CD4-positive, alpha-beta T cell treated with Interleukin-10 for 1 hour (primary cell): ENCODE measurements around the gene CLPTM1L.
"Not testable (repeated sequence)": the region's sequence is repeated elsewhere in the genome, so short reads cannot be mapped to it uniquely, and the experiment has no call there.

Experiments
- DNase-seq: peaks from one replicate; pipeline ENCODE4 v3.0.0-alpha.2; 2020

CLPTM1L gene

GRCh38 chr5:1359031-1359645 lies 14.2 kb upstream of the CLPTM1L start:
- no peak for DNase-seq

DNA sequence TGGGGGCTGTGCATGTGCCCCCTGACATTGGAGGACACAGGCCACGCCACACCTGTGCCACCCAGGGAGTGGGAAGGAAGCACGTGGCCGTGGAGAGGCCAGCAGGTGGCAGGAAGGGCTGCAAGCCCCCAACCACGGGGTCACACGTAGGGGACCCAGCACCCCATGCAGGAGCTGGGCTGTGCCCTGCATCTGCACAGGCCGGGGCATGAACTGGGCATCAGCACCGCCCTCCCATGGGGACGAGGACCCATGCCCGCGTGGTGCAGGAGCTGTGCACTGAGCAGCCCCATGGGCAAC lies 13.8 kb upstream of the CLPTM1L start:
- DNase-seq, result no peak

GRCh38 chr5:1357946-1358725 lies 13.2 kb upstream of the CLPTM1L start:
- no peak for DNase-seq

GRCh38 chr5:1356873-1357787 lies 12.2 kb upstream of the CLPTM1L start:
- DNase-seq, result no peak

DNA sequence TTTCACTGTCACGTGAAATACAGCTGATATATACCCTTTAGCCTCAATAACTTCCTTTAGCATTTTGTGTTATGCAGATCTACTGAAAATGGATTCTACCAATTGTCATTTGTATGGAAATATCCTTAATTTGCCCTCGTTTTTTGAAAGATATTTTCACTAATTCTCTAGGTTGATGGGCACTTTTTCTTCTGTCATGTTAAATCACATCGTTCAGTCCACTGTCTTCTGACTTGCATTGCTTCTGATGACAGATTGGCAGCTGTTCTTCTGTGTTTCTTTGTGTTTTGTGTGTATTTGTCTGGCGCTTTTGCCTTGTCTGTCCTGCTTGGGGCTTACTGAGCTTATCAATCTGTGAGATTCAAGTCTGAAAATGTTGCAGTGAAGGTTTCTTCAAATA lies 9.7 kb upstream of the CLPTM1L start:
- DNase-seq, result no peak

GRCh38 chr5:1352231-1353219 lies 7.6 kb upstream of the CLPTM1L start:
- DNase-seq, result no peak

DNA sequence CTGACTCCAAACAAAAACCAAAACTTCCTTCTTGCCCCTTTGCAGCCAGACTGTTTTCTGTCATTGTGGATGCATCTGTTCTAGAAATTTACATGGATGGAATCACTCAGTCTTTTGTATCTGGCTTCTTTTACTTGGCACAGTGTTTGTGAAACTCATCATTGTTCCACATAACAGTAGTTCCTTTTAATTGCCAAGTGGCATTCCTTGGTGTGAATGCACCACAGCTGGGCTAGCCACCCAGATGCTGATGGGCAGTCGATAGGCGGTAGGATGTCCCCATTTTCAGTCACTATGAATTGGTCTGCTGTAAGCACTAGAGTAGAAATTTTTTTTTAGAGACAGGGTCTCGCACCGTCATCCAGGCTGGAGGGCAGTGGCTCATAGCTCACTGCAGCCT lies 6.3 kb upstream of the CLPTM1L start:
- DNase-seq, result no peak

- DNase-seq, result no peak
Observed at GRCh38 chr5:1349246-1349645, 4.3 kb upstream of the CLPTM1L start.

GRCh38 chr5:1348986-1349245 lies 4.0 kb upstream of the CLPTM1L start:
- DNase-seq, result no peak

- DNase-seq, result no peak
Observed at GRCh38 chr5:1347571-1347970, 2.7 kb upstream of the CLPTM1L start.

GRCh38 chr5:1346627-1347440 lies 1.9 kb upstream of the CLPTM1L start:
- DNase-seq, result no peak

DNA sequence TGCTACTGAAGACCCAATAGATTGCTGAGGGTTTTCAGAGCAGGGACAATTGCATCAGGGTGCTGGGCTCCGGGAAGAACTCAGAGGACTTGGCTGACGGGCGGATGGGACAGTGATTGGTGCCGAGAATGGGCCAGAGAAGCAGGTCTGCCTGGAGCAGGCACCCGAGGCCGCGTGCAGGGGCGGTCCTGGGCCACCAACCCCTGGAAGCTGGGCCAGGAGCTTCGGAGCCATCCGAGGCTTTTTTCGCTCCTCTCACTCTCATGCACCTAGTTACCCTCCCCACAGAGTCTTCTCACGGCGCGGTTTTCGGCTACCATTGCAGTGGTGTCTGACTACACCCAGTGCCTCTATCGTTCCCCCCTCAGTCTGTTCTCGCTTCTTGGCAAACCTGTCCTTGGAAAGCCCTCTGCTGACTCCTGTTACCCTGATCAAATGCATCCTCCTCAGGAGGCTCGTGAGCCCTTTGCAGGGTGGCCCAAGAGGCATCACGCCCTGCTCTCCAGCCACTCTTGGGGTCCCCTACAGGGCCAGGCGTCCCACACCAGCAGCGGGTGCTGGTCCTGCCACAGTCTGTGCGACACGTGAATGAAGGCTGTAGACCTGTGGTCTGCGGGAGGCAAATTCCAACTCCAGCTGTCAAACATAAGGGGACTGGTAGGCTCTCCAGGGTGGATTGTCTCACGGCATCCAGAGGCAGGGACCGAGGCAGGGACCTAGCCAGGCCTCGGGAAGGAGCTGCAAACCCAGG lies 1.2 kb upstream of the CLPTM1L start:
- no peak for DNase-seq

DNA sequence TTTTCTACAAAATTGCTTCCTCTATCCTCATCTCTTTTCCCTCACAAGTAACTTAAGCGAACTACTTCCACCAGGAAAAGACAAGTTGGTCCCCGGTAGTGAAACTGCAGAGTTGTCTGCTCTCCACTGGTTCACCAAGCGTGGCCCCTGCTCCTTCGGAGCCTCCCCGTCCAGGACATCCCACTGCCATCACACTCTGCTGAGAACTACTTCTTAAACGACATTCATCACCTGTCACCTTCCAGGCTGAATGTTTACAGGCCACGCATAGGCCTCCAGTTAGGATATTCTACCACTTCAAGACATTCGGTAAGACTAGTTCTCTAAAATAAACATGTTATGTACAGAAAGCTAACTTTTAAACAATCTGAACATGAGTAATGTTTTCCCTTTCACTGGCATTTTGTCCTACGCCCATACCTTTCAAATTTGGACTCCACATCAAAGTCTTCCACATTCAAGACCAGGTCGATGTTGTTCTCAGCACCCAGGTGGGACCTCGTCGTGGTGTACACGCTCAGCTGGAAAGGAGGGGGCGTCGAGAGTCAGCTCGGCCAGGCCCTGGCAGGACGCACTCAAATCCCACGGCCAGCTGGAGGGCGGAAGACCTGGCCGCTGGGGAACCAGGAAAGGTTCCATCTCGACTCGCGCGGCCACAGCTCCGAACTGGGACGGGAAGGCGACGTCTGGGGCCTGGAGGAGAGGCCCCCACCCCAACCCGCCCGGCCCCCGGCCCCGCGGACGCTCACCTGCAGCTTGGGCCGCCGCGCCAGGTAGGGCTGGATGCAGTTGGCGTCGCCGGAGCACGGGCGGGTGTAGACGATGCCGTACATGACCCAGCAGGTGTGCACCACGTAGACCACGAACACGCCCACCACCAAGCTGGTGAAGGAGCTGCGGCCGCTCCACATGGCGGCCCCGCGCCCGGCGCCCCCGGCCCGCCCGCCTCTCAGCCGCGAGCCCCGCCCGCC lies 683 bp downstream of the CLPTM1L start:
- no peak for DNase-seq

DNA sequence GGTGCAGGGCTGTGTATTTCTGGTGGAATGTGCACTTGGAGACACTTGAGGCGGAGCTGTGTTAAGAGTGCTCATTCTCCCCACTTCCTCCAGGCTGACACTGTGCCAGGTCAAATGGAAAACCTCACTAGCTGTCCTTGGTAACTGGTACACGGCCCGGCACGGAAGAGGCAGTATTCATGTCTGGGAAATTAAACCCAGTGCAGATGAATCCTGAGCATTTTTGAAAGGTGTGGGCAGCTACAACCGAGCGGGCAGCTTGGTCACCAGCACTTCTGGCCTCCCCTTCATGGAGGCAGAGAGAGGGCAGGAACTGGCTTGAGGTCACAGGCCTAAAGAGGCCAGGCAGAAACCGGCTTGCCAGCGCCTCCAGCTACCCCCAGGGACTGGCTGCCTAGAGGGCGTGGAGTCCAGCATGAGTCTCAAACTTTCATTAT lies 1.6 kb downstream of the CLPTM1L start:
- no peak for DNase-seq

DNA sequence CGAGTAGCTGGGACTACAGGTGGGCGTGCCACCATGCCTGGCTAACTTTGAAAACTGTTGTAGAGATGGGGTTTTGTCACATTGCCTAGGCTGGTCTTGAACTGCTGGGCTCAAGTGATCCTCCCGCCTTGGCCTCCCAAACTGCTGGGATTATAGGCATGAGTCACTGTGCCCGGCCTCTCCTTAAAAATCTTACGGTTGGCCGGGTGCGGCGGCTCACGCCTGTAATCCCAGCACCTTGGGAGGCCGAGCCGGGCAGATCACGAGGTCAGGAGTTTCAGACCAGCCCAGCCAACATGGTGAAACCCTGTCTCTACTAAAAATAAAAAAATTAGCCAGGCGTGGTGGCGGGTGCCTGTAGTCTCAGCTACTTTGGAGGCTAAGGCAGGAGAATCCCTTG lies 2.2 kb downstream of the CLPTM1L start:
- DNase-seq, result not testable (repeated sequence)

GRCh38 chr5:1342268-1342667 lies 2.6 kb downstream of the CLPTM1L start:
- DNase-seq, result no peak

- no peak for DNase-seq
Observed at GRCh38 chr5:1341863-1342262, 3.0 kb downstream of the CLPTM1L start.

DNA sequence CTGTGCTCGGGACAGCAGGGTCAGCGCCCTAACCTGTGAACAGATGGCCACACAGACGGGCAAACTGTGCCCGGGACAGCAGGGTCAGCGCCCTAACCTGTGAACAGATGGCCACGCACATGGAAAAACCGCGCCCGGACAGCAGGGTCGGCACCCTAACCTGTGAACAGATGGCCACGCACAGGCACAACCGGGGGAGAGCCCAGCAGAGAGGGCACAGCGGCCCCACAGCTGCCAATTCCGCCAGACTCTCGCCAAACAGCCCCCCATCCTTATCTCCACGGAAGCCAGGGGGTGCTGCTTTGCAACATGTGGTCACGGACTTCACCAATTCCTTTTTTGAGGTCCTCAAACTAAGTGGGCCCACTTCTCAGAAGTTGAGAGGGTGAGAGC lies 5.1 kb downstream of the CLPTM1L start:
- DNase-seq, result not testable (repeated sequence)

- not testable (repeated sequence) for DNase-seq
Observed at GRCh38 chr5:1339139-1339817, 5.6 kb downstream of the CLPTM1L start.
